Cardiac septum (tissue), 1 donor: ENCODE data around the gene EPHB1. TPM values are rescaled to one million over a fixed set of nuclear protein-coding genes. Genes with fewer than 3 reads are reported as not detected.
"Not testable (repeated sequence)": the region's sequence is repeated elsewhere in the genome, so short reads cannot be mapped to it uniquely, and the experiment has no call there.

Source experiments
- DNase-seq: peaks from one replicate; pipeline ENCODE4 v3.0.0-alpha.2; 2020; ENCODE audit warnings: low spot score
- intact Hi-C: fragments of 100-400 bp; cut with DNase I; formaldehyde crosslinking; loops from one replicate; pipeline ENCODE4 v1.14.0; 2022
- total RNA-seq: library from RNA; stranded (reverse); fragmentation: NEBNext Ultra II Directional; extraction: Animal tissue kit (Norgen Biotek cat#: 25700); gene quantifications from one replicate; pipeline ENCODE4 v1.2.1, GENCODE V29; 2021
- donor health status: DM: no; HTN: no; CAD: no.

EPHB1 gene
- total RNA-seq, 1 donor from 2014 or later = 1.1 TPM

DNA sequence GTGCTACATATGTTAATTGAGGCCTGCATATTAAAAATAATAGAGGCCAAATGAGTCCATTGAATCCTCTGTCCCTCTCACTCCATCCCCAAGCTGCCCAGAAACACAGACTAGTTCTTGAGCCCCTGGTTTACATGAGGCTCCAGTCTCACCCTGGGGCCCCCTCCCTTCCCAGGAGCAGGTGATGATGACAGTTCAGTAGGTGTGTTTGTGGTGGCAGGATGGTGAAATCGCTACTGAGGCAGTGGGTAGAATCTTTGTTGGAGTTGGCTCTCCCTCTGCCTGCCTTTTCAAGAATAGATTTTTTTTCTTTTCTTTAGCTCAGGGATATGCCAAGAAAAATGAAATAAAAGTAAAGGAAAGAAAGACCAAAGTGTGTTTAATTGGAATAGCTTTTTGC, 288.7 kb downstream of the EPHB1 start:
- intact Hi-C loops = no loop called here
- DNase-seq = no peak

- no peak for DNase-seq
- intact Hi-C loops = no loop called here
These were observed 289.3 kb downstream of the EPHB1 start for GRCh38 chr3:135084405-135084804.

DNA sequence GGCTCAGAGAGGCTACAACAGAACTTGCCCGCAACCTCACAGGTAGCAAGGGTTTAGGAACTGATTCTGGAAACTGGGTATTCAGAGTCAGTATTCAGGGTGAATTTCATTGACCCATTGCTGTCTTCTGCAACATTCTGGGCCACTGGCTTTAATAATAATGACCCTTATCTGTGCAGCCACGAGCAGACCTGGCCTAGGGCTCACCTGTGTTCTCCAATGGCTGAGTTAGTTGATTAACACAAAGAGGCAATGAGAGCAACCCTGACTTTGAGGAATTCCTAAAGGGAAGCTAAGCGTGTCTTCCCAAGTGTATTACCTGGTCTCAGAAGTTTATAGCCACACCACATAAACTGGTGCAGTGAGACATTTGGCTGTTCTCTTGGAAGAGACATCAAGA, 289.9 kb downstream of the EPHB1 start:
- intact Hi-C loops = no loop called here
- no peak for DNase-seq

GRCh38 chr3:135085652-135086436, 290.8 kb downstream of the EPHB1 start:
- no peak for DNase-seq
- intact Hi-C loops = no loop called here

DNA sequence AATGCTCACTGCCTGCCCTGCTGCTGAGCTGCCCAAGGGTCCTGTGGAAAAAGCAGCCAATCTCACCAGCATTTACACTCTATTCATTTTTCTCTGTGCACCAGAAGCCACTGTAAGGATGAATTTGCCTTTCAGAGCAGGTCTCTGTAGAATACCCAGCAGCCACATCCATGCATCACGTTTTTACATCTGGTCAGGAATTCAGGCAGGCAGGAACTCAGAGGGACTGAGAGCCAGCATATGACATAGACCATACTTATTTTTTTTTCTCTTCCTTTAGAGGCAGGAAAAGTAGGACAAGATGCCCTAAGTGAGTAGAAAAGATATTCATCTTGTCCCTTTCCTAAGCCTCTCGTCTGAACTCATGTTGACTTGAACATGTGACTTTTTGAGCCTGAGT, 292.7 kb downstream of the EPHB1 start:
- no peak for DNase-seq
- intact Hi-C loops = no loop called here

DNA sequence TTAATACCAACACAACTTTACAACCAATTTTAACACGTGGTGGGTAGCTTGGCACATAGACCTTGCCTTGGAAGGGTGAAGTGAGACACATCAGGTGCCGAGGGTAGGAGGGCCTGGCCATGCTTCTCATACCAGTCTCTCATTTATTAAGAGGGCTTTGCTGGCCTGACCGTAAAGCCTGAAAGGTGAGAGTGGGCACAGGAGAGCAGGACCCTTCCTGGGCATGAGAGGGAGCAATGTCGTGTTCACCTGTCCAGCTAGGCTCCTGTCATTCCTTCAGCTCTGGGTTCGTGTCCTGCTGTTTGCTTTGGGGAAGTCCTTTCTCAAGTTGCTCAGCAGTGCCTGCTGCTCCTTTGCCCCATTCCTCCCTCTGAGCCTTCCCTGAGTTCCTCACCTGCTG, 294.4 kb downstream of the EPHB1 start:
- intact Hi-C loops = no loop called here
- DNase-seq = no peak

GRCh38 chr3:135090020-135090717, 295.1 kb downstream of the EPHB1 start:
- intact Hi-C loops = no loop called here
- DNase-seq = no peak

DNA sequence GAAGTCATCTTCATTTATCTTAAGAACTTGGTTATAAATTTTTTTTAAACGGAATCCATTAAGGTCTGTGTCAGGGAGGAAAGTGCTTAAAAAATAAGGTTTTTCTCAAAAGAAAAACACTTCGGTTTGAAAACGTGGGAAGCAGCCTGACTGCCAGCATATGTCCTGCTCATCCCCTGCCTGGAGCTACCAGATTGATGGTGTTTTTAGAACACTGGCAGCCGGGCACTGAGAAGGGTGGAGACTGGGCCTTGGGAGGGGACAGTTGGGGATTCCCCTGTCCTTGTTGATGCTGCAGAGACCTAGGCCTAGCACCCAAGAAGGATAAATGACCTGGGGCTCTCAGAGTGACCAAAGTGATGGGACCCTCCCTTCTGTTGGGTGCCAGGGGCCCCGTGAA, 296.9 kb downstream of the EPHB1 start:
- intact Hi-C loops = no loop called here
- no peak for DNase-seq

- intact Hi-C loops = no loop called here
These were observed 298.1 kb downstream of the EPHB1 start for GRCh38 chr3:135093121-135093520.

GRCh38 chr3:135097276-135097946, 302.4 kb downstream of the EPHB1 start:
- DNase-seq = no peak

More at GRCh38 chr3:135093121-135093520, 298.1 kb downstream of the EPHB1 start:
- DNase-seq = no peak

DNA sequence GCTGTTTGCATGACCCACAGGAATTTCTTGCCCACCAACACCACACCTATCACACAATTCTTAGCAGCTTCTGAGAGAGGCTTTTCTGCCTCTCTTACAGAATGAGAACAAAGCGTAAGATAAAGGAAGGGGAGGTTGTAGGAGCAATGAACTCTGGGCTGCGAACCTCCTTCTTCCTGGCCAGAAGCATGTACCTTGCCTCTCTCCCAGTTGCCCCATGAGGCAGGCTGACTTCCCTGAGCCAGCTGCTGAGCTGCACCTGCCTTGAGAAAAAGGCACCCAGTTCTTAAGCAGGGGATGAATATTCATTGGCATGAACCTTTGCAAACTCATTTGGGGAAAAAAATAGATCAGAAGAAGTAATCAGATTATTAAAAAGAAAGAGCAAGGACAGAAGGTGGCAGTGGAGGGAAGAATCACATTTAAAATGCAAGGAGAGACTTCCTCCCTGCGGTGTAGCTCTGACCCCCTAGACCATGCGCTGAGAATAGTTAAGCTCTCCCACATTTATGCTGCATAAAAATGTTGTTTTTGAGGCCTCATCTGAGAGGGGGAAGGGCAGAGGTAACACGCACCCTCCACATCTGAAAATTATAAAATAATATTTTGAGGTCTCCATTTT, 304.8 kb downstream of the EPHB1 start:
- intact Hi-C loops = no loop called here
- DNase-seq = no peak

More at GRCh38 chr3:135097276-135097946, 302.4 kb downstream of the EPHB1 start:
- intact Hi-C loops = no loop called here

DNA sequence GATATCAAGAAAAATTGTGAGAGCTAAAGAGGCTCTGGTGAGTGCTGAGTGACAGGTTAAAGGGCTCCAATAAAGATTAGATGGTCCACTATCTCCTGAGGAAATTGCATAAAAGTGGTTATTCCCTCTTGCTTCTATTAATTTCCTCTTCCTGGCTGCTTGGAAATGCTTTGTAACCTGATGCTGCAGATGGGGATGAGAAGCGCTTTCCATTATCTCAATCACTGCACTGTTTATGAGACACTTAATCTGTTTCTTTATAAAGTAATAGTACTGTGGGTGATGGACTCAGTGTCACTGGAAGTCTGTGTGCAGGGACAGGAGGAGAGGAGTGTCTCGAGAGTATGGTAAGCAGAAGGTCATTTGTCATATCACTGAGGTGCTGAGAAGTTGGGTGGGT, 305.3 kb downstream of the EPHB1 start:
- intact Hi-C loops = no loop called here
- DNase-seq = no peak

GRCh38 chr3:135103917-135104316, 308.9 kb downstream of the EPHB1 start:
- no peak for DNase-seq
- intact Hi-C loops = no loop called here

DNA sequence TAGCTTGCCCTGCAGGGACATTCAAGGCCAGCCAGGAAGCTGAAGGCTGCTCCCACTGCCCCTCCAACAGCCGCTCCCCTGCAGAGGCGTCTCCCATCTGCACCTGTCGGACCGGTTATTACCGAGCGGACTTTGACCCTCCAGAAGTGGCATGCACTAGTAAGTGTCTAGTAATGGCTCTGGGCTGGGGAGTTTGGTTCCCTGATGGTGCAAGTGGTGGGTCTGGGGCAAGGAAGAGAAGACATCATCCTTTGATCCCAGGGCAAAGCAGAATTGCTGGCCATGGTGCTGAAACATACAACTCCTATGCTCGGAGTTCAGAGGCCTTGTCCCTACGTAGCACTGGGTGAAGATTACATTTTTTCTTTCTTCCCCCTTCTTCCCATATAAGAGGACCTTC, 311.4 kb downstream of the EPHB1 start:
- intact Hi-C loops = no loop called here
- DNase-seq = no peak

- no peak for DNase-seq
- intact Hi-C loops = no loop called here
These were observed 312.0 kb downstream of the EPHB1 start for GRCh38 chr3:135107043-135107442.

- intact Hi-C loops = no loop called here
- no peak for DNase-seq
These were observed 314.6 kb downstream of the EPHB1 start for GRCh38 chr3:135109681-135110080.

DNA sequence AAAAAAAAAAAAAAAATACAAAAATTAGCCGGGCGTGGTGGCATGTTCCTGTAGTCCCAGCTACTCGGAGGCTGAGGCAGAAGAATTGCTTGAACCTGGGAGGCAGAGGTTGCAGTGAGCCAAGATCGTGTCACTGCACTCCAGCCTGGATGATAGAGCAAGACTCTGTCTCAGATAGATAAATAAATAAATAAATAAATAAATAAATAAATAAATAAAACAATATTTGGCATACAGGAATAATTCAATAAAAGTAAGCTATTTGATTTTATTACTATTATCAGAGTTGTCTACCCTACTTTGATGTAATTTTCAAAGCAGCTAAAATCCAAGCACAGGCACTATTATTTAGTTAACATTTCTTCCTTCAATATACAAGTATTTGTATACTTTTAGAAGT, 319.5 kb downstream of the EPHB1 start:
- intact Hi-C loops, DNase-seq: not testable (repeated sequence)

DNA sequence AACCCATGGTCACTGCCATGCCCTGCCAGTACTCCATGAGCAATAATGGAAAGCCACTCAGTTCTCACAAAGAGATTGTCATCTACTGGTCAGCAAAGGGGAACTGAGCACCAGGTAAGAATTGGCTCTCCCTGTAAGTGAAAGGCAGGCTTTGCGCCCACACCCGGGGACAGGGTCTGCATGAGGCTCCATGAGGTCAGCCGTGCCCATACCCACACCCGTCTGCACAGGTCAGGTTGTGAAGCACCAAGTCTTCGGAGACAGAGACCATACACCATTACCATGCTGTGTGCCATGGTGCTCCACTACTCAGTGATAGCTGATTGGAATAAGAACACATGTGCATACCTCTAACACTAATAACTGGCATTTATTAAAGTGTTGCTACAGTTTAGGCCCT, 322.9 kb downstream of the EPHB1 start:
- intact Hi-C loops = no loop called here
- no peak for DNase-seq

- no peak for DNase-seq
- intact Hi-C loops = no loop called here
These were observed 323.7 kb downstream of the EPHB1 start for GRCh38 chr3:135118792-135119191.

- intact Hi-C loops = no loop called here
- DNase-seq = peak; percentile 27
These were observed 330.2 kb downstream of the EPHB1 start for GRCh38 chr3:135125171-135125801.
